ENCODE data around the gene IAPP.
"Not testable (repeated sequence)": the region's sequence is repeated elsewhere in the genome, so short reads cannot be mapped to it uniquely, and the experiment has no call there.

Gene IAPP

DNA sequence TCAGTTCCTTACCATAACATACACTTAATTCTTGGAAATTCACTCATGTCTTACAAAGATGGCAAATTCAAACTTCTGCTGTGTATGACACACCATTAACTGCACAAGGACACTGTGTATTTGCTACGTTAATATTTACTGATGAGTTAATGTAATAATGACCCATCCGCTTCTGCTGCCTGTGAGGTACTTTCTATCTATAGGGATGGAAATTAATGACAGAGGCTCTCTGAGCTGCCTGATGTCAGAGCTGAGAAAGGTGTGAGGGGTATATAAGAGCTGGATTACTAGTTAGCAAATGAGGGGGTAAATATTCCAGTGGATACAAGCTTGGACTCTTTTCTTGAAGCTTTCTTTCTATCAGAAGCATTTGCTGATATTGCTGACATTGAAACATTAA lies at the start of gene IAPP:
Gene IAPP, plus strand, starts transcription at position 301 of the 400 bp plus-strand sequence. CDS start 450 bp downstream, outside the sequence.
- no peak for DNase-seq (ENCODE audit: low spot score)

DNA sequence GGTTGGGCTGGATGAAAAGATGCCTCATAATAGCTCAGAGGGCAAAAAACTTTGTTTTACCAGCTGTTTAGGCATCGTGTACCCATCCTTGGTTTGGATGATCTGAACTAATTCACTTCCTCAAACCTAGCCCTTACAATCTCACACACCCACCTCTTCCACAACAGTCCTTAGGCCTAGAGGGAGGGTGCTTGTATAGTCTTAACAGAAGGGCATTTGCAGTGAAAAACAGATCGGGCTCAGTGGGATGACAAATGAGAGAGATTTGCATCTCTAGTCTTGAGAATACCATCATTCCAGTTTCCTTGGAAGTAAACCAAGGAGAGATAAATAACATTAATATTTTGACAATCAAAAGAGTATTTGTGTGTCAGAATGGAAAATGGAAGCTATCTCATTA lies 49.0 kb upstream of the IAPP start:
- no peak for DNase-seq (ENCODE audit: low spot score)

DNA sequence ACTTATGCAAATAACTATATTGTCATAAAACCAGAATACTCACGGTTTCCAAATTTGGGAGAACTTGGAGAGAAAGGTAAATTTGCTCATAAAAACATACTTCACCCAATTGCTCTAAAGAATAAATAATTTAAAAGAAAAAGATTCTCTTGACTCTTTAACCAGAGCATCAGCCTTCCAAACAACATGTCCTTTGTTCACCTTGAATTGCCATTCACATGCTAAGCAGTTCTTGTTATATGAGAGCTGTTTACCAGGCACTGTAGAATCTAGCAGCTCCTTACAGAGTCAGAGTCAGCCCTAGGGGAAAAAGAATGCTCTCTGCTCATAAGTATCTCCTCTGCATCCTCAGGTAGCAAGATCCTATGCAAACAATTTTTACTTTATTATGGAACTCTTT lies 48.2 kb upstream of the IAPP start:
- no peak for DNase-seq (ENCODE audit: low spot score)

DNA sequence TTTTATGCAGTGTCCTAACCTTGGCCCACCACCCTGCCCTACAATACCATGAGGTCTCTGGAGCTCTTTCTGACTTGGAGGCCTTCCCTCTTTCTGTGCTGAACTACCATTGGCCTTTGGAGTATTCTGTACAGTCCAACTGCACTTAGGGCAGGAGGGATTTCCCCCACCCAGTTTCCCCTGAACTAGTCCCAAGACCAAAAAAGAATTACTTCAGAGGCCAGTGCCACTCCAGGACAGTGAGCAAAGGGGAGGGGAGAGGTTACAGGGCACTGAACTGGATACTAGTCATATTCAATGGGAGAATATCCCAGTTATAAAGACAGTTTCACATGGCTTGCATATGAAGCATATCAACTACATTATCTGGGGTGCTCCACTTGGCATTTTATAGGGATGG lies 44.1 kb upstream of the IAPP start:
- DNase-seq (ENCODE audit: low spot score): no peak

DNA sequence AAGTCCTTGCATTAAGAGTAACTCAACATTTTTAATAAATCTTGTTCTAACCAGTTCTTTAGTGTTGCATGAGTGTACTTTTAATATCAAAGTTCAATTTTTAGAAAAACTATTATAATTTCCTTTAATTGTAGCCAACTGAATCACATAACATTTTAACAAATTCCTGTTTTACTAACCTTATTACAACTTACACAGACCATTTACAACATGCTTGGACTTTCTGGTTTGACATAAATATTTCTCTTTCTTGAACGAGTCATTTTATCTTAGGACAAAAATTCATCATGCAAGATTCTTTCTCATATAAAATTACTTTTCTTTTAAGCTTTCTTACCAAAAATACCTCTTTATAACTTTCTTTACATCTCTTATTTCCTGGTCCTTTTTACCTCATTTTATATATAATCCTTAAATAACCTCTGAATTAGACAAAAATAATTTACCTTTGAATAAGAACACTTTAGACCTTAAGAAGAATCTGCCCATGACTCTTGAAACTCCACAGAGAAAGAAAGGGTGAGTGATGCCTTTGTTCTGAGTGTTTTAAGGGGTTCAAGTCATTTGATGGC lies 41.9 kb upstream of the IAPP start:
- no peak for DNase-seq (ENCODE audit: low spot score)

DNA sequence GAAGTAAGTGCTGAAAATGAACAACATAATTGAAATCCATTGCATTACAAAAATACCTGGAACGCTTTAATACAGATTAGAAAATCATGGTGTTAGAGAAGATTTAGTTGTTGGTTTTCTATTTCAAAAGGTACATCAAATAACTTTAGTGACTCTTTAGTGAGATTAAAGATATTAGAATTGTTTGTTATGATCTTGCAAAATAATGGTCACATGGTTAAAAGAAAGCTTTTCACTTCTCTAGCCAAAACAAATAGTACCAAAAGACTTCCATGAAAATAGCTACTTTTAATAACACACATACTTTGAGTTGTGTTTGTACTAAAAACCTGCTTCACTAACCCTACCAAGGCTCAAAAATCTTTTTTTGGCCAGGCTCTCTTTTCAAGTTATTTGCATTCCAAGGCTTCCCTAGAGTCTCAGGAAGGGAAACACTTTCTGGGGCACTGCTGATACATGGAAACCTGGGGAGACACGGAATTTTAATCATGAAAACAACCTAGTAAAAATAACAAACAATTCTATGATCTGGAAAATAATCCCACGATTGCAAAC lies 37.9 kb upstream of the IAPP start, which contains the start of gene SLCO1A2:
Gene SLCO1A2, minus strand, starts transcription at position 147 of the 555 bp plus-strand sequence. CDS start 270 bp downstream, outside the sequence.
- no peak for DNase-seq (ENCODE audit: low spot score)

DNA sequence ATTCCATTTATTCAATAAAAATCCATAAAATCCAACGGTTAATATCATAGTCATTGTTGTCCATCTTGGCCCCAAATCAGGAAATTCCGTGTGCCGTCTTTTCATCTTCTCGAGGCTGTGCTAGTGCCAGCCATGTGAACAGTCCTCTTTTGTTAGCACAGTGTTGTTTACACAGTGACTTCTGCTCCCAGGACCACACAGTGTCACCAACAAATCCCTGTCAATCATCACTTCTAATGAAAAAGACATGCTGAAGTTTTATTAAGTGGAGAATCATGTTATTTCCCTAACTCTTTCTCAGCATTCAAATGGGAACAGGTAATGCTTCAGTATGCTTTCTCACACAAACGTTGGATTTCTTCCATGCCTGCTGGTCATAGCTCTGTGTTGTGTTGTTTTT lies 36.0 kb upstream of the IAPP start:
- no peak for DNase-seq (ENCODE audit: low spot score)

DNA sequence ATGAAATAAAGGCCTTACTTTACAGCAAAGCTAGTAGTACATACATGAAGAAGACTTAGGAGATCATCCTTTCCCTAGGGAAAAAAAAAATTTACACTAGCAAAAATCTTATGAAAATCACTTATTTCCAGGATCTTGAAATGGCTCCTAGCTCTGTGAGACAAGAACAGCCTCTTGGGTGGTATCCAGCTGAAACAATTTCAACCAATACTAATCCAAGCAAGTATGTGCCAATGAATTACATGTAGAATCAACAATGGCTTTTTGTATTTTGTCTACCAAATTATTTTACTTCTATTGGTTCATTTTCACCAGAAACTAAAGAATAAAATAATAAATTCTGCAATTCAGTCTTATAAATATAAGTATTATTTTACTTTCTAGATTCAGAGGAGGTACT lies 35.2 kb upstream of the IAPP start:
- no peak for DNase-seq (ENCODE audit: low spot score)

DNA sequence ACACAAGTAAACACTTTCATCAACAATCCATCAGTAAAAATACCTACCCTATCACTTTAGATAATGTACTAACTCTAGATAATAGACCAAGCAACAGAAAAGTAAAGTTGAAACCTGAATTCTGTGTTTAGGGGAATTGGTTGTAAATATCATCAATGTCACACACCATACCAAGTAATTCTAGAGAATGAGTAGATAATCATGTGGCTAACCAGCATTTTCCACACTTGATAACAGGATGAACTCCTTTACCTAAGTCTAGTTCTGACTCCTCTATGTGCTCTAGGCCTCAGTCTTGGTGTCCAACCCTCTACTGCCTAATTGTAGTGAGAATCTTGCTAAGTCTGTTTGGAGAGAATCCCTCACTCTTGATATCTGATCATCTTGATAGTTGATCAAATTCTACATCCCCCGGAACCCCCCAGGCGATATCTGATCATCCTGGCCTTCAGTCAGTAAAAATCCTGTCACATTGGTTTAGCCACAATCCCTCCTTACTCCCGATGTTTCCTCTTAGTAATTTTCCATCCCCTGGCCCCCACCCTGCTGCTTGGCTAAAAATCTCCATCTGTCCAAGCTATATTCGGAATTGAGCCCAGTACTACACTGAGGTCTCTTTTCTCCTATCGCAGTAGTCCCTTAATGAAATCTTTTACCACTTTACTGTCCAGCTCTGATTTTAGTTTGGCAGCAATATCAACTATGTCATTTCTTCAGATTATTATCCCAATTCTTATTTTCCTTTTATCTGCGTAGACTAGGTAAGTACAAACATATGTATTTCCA lies 34.5 kb upstream of the IAPP start:
- no peak for DNase-seq (ENCODE audit: low spot score)

DNA sequence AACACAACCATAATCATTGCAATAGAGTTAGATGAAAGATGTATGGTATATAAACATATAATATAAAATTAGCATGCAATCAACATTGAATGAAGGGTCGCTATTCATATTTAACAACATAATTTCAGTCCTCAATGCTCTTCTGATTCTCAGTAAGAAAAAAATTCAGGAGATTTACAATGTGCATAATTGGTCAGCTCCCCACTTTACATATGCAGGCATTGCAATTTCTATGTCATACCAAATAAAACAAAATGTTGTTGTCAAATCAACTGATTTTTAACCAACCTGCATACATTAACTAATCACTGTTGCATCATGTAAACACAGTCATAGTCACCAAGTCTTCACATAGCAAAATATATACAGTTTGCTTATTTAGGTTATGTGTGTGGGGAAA lies 32.8 kb upstream of the IAPP start:
- no peak for DNase-seq (ENCODE audit: low spot score)

DNA sequence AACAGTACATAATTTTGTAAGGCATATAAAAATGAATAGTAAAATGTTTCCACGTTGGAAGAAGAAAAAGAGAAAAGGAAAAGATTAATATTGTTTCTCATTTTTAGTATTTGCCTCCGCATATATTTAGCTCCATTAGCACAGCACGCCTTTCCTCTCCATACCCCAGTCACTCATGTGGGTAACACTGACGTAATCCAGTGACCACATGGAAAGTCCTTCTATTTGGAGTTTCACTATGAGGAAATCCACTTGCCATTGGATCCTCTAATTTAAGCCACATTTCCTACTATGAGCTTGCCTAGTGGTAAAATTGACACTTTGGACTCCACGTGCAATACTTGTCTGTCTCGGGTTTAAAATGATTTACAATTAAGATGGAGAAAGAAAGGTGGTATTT lies 32.3 kb upstream of the IAPP start:
- DNase-seq (ENCODE audit: low spot score): no peak

DNA sequence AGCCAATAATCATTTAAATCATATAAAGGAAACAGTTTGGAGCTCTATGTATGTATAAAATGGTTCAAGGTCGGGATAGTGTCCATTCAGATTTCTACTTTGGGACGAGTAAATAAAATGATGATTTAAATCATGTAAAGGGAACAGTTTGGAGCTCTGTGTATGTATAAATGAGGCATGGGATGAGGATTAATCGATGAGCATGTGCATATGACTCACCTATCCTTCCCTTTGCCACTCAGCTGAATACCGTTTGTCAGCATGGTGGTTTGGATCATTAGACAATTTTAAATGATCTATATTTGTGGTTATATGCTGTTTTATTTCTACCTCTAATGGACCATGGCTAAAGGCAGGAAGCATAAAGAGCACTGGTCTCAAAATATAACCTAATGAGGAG lies 30.9 kb upstream of the IAPP start:
- no peak for DNase-seq (ENCODE audit: low spot score)

DNA sequence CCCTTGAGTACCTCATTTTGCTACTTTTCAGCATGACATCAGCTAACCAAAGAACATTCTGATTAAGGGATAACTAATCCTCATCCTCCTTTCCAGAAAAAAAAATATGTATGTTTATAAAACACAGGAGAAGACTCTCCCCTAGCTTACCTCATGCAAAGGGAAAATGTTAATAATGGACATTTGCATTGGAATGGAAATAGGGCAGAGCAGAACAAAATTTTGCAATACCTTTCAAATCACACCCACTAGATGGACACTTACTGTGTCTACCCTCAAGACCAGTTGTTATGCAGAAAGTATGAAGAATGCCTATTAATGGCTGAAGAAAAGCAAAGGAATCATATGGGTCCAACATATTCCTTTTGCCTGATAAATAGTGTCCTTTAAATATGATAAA lies 29.1 kb upstream of the IAPP start:
- no peak for DNase-seq (ENCODE audit: low spot score)

DNA sequence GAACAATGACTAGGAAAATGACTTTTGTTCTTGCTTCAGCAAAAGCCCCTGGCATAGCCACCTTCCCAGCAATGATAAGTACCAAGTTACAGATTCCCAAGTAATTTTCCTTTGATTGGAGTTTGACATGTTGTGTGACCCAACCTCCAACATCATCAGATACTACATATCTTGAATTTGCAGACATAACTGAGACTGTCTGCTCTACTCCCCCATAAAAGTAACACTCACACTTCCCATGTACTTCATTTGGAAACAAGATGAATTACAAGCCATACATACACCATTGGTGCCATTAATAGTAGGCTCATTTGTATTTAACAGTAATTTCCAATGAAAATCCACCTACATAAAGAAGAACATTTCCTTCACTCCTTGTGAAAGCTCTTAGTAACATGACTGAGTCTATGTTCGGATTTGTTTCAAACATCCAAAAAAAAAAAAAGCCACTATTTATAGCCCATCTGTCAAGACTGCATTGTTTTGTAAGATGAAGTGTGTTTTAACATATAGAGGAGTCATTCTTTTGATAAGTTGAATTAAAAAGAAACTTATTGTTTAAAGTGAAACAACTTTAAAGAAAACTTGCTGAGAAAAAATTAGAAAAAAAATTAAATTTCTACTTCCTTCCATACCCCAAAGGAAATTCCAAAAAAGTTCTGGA lies 26.0 kb upstream of the IAPP start:
- no peak for DNase-seq (ENCODE audit: low spot score)

DNA sequence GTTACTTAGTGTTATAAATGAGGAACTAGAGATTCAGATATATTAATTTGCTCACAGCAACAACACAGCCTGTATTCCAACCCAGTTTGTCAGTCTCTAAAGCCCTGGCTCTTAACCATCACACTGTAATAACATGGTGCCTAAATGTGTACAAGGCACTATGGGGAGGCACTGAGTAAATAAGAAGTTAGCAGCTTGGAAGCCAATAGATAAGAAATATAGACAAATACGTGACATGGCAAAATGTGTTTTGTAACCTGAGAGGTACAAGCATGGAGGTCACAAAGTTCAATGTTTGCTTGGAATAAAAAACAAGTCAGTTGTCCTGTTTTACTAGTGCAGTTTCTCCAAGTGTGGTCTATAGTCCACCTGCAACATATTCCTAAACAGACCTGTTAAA lies 21.7 kb upstream of the IAPP start:
- DNase-seq (ENCODE audit: low spot score): no peak

DNA sequence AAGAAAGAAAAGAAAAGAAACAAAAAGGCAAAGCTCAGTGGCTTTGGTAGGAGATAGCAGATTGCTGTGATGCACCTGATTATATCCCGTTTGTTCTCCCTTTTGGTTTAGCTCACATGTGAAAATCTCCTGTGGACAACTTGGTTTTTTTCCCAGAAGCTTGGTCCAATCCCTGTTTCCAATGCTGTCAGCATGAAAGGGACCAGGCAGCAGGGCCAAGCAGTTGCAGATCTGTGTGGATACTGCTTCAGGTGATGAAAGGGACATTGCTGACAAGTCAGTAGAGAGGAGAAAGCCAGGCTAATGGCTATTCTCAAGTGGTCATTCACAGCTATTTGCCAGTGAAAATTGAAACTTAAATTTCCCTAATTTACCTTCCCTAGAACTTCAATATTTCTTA lies 19.2 kb upstream of the IAPP start:
- DNase-seq (ENCODE audit: low spot score): no peak

DNA sequence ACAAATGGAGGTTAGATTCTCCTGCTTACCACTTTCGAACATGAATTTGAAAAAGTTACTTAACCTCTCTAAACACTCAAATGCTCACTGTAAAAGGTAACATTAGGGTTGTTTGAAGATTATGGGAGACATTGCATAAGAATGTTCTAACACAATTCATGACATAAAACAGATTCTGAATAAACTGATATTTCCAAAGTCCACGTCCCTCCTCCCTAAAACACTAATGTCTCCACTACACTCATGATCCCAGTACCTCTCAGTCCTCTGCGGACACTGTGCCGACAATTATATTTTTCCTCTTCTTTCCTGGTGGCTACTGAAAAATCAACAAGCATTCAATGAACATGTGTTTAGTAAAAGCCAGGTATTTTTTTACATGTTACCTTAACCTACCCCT lies 18.8 kb upstream of the IAPP start:
- no peak for DNase-seq (ENCODE audit: low spot score)

DNA sequence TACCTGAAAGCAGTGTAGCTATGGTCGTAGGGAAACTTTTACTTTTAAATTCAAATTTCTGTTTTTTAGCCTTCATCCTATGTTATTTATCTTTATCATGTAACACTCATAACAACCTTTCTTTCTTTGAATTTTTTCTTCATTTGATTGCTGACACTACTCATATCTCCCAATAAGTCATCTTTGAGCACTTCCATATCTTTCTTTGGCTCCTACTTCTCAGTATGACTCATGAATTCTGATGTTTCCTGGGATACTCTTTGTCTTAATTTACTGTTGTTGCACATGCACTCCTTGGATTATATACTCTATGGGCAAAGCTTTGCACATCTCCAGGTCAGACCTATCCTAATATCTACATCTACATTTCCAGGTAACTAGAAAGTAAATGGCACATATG lies 18.1 kb upstream of the IAPP start:
- DNase-seq (ENCODE audit: low spot score): no peak

DNA sequence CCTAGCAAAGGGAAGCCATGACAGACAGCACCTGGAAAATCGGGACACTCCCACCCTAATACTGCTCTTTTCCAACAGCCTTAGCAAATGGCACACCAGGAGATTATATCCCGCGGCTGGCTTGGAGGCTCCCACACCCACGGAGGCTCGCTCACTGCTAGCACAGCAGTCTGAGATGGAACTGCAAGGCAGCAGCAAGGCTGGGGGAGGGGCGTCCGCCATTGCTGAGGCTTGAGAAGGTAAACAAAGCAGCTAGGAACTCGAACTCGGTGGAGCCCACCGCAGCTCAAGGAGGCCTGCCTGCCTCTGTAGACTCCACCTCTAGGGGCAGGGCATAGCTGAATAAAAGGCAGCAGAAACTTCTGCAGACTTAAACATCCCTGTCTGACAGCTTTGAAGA lies 12.1 kb upstream of the IAPP start:
- DNase-seq (ENCODE audit: low spot score): not testable (repeated sequence)

DNA sequence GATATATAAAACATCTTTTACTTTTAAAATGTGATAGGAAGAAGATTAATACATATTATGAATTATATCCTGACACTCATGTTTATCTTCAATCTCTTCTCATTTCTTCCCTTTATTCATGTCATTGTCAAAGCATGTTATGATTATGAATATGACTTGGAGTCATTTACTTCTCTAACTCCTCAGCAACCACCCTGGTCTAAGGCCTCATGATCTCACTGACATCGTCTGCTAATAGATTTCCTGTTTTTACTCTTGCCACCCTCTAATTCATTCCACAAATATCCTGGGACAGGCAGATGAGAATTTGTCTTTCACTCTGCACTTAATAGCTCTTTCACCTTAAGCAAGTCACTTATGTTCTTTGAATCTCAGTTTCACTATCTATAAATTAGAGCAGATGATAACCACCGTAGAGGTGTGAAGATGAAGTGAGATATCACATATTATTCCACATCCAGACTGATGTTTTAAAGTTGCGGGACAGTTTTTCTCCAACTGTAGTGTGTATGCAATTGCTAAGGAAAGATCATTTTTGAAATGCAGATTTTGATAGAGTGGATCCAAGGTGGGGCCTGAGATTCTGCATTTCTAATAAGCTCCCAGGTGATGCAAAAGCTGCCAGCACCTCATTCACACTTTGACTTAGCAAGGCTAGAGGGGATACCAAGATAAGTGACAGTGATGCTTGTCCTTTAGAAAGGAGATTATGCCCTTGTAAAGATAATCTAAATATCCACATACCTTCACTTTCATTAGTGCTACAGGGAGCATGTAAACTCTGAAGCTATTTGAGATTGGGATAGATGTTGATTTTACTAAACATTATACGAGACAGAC lies 3.3 kb upstream of the IAPP start:
- no peak for DNase-seq (ENCODE audit: low spot score)

DNA sequence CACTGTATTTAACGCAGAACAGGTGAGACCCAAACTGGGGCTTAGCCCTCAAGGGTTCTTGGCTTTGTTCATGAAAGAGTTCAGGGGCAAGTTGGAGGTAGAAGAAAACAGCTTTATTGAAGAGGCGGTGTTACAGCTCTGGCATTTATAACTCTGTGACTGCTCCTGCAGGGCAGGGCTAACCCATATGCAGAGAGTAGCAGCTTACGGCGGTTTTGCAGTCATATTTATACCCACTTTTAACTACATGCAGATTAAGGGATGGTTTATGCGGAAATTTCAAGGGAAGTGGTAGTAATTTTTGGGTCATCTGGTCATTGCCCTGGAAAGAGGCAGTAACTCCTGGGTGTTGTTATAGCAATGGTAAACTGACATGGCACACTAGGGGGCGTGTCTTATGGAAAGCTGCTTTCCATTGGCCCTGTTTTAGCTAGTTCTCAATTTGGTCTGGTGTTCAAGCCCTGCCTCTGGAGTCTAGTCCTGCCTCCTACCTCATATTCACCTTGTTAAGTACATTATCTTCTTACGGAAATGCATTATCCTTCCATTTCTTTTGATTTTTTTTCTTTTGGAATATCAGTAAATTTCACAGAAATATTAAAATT lies 1.8 kb upstream of the IAPP start:
- no peak for DNase-seq (ENCODE audit: low spot score)

DNA sequence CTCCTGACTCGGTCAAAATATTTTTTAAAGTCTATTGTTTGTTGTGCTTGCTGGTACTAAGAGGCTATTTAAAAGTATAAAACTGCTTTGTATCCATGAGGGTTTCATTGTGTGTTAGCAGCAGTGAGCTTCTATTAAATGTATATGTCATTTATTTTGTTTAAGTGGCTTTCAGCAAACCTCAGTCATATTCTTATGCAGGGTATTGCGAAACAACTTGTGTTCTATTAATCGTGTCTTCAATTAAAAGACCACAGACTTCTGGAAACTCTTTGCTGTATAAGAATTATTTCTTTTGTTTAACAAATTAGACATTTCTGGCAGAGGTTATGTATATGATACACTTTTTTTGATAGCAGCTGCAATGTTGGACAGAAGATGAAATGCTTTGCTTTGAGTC lies 6.5 kb downstream of the IAPP start:
- DNase-seq (ENCODE audit: low spot score): no peak
